Rectal smooth muscle tissue (tissue), 1 donor: ENCODE results near the gene CABLES2.
A peak's percentile ranks its signal among the peaks of the same experiment; 100 is the strongest.

Source experiments
- H3K27ac ChIP-seq: one replicate; pipeline ENCODE4 v1.7.0; 2013; ENCODE audit warnings: low read depth, low read length, inconsistent platforms
- H3K27me3 ChIP-seq: one replicate; pipeline ENCODE4 v1.7.0; 2013; ENCODE audit warnings: low read length; ENCODE audit not compliant: control insufficient read depth, insufficient read depth
- H3K36me3 ChIP-seq: one replicate; pipeline ENCODE4 v1.7.0; 2013; ENCODE audit warnings: low read length; ENCODE audit not compliant: control insufficient read depth, insufficient read depth
- H3K4me1 ChIP-seq: one replicate; pipeline ENCODE4 v1.7.0; 2013; ENCODE audit warnings: low read length; ENCODE audit not compliant: control insufficient read depth, insufficient read depth
- H3K4me3 ChIP-seq: one replicate; pipeline ENCODE4 v1.7.0; 2013; ENCODE audit warnings: low read length
- H3K9ac ChIP-seq: one replicate; pipeline ENCODE4 v1.7.0; 2013; ENCODE audit warnings: low read length

The CABLES2 gene

DNA sequence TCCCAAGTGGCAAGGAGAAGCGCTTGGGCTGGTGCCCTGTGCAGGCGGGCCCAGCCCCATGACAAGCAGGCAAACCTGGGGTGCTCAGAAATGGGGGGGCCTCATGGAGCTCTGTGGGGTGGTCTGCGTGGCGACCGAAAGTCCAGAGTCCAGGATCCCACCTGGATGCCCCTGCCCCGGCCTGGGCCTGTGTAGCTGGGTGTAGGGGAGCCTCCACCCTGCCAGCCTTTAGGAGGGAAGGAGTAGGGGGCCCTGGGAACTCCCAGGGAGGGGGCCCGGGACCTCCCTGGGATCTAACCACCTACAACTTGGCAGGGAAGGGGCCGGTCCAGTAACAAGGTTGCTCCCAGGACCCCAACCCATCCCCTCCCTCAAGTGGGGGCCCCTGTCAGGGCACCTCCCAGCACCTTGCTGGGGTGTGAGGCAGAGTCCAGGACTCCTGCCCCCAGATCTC, 35.5 kb downstream of the CABLES2 start:
- peak overlapping the region; percentile 96 for H3K27ac ChIP-seq
- H3K27me3 ChIP-seq, result peaks cover 10% of the 10 kb centered on the region
- H3K4me1 ChIP-seq, result peaks cover 67% of the 10 kb centered on the region
- peak overlapping the region; percentile 40 for H3K9ac ChIP-seq
- no peak overlapping the region for H3K4me3 ChIP-seq
- no peaks in the 10 kb centered on the region for H3K36me3 ChIP-seq

DNA sequence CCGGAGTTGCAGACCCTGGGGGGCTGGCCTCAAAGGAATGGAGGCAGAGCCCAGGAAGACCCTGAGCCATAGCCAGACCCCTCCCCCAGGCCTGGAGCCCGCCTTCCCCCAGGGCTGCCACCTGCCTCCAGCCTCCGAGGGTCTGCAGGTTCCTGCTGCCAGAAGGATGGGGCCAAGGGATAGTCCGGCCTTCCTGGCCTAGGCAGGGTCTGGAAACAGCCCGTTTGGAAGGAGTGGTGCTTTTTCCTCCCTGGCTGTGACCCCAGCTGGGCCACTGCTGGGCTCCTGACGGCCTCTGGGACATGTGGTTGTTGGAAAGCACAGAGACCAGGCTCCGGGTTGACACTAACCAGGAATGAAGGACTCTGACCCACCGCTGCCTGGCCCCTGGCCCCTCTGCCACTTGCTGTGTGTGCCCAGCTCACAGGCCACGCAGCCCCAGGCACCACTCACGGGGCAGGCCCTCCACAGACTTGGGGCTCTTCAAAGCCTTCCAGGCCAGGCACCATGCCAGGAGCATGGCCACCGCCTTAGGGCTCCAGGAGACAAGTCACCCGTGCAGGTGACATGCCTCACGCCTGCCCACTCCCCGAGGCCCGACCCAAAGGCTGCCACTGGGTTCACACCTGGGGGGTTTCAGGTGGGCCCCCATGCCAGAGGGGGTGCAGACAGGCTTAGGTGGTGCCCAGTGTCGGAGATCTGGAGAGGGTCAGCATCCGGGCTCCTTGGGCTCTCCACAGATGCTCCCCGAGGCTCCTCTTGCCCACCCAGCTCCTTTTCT, 36.1 kb downstream of the CABLES2 start:
- Histone ChIP-seq H3K4me3 (no peak overlapping the region), H3K27ac (peak overlapping the region; percentile 96), H3K27me3 (peaks cover 10% of the 10 kb centered on the region), H3K9ac (peak overlapping the region; percentile 21), H3K36me3 (no peaks in the 10 kb centered on the region), H3K4me1 (peaks cover 61% of the 10 kb centered on the region)

DNA sequence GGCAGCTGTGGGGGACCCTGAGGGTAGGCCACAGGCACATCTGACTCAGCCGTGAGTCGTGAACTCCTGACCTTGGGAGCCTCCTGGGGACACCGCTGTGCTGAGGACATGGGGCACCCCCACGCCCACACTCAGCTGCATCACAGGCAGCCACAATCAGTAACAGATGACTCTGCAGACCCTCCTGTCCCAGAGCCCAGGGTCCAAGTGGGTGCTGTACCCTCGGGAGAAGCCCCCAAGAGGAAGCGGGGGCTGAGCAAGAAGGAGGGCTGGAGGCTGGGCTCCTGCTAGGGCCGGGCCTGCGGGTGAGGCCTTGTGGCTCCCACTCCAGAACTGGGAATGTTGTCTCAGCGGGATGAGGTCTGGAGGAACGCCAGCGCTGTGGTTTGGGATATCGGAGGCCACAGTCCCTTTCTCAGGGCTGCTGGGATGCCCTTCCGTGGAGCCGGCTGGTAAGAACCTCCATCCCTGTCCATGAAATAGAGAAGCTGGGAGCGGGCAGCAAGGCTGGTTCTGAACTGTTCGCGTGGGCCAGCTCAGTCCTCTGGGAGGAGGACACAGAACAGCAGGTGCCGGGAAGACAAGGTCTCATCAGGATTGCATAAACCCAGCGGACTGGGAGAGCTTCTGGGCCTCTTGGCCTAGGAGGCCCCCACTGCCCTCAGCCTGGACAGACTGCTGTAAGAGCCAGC, 36.8 kb downstream of the CABLES2 start:
- Histone ChIP-seq H3K36me3 (no peaks in the 10 kb centered on the region), H3K27ac (peak overlapping the region; percentile 96), H3K9ac (peak overlapping the region; percentile 45), H3K4me3 (no peak overlapping the region), H3K27me3 (peaks cover 10% of the 10 kb centered on the region), H3K4me1 (peaks cover 65% of the 10 kb centered on the region)

DNA sequence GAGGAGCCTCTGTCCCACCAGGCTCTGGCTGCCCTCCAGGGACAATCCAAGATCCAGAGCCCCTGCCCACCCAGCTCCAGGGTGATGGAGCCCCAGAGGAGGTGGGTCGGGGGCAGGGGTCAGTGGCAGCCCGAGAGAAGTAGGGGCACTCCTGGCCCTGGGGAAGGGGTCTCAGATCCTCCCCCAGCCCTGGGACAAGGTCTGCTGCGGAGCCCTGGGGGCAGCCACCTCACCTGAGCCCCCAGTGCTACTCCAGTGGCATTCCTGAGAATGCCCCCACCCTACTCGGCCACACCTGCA, 37.3 kb downstream of the CABLES2 start:
- Histone ChIP-seq H3K36me3 (no peaks in the 10 kb centered on the region), H3K4me1 (peaks cover 63% of the 10 kb centered on the region), H3K27ac (peak overlapping the region; percentile 96), H3K27me3 (peaks cover 10% of the 10 kb centered on the region), H3K9ac (no peak overlapping the region), H3K4me3 (no peak overlapping the region)

DNA sequence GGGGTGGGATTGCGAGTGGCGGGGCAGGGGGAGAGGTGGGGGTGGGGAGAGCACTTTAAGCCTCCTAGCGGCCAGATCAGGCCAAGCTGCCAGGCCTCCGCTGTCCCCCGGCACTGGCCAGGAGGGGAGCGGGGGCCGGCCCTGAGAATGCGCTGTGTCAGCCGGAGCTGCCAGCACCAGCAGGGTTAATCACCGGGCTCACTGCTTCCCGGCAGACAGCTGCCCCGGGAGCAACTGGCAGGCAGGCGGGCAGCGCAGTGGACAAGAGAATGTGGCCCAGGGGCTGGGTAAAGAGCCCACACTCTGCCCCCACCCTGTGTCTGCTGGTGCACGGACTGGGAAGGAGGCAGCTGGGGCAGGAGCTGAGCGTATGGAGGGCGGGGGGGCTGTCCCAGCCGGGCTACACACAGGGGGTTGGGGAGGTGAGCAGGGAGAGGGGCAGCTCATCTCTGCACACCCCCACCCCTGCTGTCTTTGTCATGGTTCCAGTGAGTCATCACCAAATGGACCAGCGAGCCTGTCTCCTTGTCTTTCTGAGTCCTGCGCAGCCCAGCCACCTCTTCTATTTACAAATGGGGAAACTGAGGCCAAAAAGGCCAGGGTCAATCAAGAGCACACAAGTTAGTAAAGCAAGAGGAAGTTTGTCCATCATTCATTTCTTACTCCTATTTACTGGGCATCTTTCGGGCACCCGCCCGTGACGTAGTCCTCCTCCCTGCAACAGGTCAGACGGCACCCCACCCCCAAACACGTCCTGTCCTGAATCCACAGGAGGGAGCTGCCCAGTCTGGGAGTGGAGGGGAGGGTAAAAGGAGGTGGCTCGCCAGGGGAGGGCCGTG, 37.9 kb downstream of the CABLES2 start:
- Histone ChIP-seq H3K4me3 (peak overlapping the region; percentile 65), H3K4me1 (peaks cover 63% of the 10 kb centered on the region), H3K9ac (no peak overlapping the region), H3K27ac (peak overlapping the region; percentile 96), H3K36me3 (no peaks in the 10 kb centered on the region), H3K27me3 (peaks cover 10% of the 10 kb centered on the region)

DNA sequence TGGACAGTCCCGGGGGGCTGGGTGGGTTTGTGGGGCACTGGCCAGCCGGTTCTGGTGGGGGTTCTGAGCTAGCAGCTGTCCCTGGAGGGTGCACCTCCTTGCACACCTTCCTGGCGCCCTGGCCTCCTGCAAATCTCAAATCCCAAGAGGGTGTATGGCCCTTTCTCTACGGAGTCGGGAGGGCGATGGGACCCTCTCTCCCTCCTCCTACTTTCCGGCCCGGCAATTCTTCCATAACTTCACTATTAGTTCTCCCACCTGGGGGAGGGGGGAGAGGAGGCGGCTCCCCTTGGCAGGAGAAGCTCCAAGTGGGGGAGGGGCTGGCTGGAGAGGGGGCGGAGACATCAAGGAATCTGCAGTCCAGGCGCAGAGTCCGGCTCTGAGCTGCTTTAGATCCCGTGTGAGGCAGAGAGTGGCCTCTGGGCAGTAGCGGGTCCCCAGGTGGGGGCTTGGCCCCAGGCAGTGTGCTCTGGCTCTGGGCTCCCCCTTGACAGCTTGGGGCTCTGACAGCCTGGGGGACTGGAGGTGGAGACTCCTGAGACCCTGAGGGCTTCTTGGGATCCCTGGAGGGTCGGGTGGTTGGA, 38.6 kb downstream of the CABLES2 start:
- Histone ChIP-seq H3K27ac (peak overlapping the region; percentile 96), H3K36me3 (no peaks in the 10 kb centered on the region), H3K27me3 (peaks cover 7% of the 10 kb centered on the region), H3K4me1 (peaks cover 66% of the 10 kb centered on the region), H3K9ac (peak overlapping the region; percentile 8), H3K4me3 (peak overlapping the region; percentile 65)

DNA sequence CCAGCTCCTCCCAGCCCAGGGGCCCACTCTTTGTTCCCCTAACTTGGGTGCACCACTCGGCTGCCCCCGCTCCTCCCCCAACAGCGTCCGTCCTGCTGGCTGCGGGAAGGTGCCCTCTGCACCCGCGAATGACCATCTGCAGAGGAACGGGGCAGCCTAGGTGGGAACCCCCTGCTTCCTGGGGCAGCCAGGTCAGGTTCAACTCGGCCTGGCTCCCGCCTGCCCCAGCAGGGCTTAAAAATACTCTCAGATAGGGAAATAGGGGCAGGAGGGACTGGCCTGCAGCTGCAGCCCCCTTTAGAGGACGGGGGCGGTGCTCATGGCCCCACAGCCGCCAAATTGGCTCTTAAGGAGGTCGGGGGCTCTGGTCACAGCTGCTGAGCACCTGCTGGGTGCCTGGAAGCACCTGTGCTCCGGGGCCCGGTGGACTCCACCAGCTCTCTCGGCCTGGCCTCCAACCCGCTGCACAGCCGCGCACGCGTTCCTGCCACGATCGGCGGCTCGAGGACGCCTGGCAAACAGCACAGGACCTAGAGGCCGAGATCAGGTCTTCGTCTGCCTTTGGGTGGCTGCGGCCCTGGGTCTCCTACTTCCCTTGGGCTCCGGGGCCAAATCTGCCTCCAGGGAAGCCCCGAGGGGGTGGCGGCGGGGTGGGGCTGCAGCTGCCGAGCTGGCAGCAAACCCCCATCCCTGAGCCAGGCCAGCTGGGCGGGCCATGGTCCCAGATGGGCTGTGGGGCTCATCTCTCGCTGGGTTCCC, 39.3 kb downstream of the CABLES2 start:
- Histone ChIP-seq H3K4me3 (peak overlapping the region; percentile 65), H3K4me1 (peaks cover 71% of the 10 kb centered on the region), H3K36me3 (no peaks in the 10 kb centered on the region), H3K9ac (no peak overlapping the region), H3K27ac (peak overlapping the region; percentile 96), H3K27me3 (peaks cover 7% of the 10 kb centered on the region)

DNA sequence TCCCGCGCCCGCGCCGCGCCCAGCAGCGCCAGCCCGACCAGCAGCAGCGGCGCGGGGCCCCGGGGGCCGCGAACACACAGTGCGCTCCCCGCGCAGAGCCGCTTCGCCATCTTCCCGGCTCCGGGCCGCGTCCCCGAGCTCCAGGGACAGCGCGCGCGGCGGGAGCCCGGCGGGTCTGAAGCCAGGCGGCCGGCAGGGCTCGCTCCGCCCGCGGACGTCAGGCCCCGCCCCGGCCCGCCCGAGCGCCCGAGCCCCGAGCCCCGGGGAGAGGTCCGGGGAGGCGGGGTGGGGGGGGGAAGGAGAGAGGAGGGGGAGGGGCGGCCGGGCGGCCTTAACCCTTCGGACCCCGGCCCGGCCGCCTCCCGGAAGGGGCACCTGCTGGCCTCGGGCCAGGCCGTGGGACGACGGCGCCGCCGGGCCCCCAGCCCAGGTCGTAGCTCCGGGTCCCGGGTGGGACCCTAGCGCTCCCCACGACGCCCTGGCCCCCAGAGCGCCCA, 39.9 kb downstream of the CABLES2 start, which contains the start of gene LAMA5:
Gene LAMA5, minus strand, starts transcription at position 177 of the 497 bp plus-strand sequence. Its CDS starts 67 bp downstream, at position 110.
- peaks cover 71% of the 10 kb centered on the region for H3K4me1 ChIP-seq
- peak within 1 kb of the TSS; percentile 73 for H3K4me3 ChIP-seq
- H3K27me3 ChIP-seq, result peaks cover 7% of the 10 kb centered on the region
- H3K9ac ChIP-seq, result peak within 1 kb of the TSS; percentile 21
- peak within 1 kb of the TSS; percentile 96 for H3K27ac ChIP-seq
- H3K36me3 ChIP-seq, result peaks cover under 1% of the 10 kb centered on the region

DNA sequence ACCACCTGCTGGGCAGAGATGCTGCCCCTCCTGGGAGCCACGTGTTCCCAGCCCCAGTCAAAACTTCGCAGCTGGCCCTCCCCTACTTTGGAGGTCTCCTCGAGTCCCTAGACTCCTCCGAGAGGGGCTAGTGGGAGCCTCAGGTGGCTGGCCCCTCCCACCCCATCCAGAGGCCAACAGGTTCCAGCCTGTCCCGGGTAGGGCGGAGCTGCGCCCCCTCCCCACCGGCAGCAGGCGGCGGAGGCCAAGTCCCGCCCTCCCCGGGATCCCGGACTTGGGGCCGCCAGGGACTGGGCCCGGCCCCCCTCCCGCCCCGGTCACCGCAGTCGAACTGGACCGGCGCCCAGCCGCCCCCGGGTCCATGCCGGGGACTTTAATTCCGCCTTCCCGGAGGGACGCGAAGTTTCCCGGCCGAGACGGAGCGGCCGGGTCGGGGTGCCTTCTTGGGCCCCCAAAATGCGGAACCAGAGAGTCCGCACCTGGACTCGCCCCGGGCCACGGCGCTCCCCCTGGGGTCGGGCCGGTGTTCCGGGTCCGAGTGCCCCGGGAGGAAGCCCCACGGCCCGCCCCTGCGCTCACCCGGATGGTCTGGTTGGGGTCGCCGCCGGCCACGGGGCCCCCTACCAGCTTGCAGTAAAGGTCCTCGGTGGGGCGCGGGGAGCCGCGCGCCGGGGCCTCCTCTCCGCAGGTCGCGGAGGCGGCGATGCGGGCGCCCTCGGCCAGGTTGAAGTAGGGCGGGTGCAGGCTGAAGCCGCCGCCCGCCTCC, 40.5 kb downstream of the CABLES2 start:
- H3K27ac ChIP-seq, result peak overlapping the region; percentile 92
- H3K36me3 ChIP-seq, result peaks cover 4% of the 10 kb centered on the region
- H3K27me3 ChIP-seq, result peaks cover 7% of the 10 kb centered on the region
- H3K4me1 ChIP-seq, result peaks cover 71% of the 10 kb centered on the region
- peak overlapping the region; percentile 73 for H3K4me3 ChIP-seq
- peak overlapping the region; percentile 21 for H3K9ac ChIP-seq

DNA sequence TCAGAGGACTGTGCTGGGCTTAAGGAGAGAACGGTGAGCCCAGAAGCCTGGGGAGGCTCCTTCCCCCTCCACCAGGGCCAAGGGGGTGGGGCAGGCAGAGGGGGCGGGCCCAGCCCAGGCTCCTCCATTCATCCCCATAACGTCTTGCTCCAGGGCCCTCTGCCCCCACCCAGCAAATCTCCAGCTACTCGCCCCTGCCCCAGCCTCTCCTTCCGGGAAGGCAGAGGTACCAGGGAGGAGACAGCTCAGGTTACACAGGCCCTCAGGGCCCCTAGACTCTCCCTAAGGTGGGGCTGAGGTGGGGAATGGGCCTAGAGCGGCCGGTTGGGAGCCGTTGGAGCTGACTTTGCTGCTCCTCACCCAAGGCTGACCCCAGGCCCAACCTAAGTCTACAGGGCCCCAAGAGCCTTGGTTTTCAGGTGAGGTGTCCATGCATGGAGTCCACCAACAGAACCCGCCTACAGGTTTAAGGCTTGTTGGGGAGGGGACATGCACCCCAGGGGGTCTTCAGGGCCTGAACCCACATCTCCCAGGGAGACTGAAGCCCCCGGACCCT, 41.2 kb downstream of the CABLES2 start:
- Histone ChIP-seq H3K36me3 (peaks cover 4% of the 10 kb centered on the region), H3K4me1 (peaks cover 73% of the 10 kb centered on the region), H3K27ac (peak overlapping the region; percentile 92), H3K9ac (no peak overlapping the region), H3K4me3 (peak overlapping the region; percentile 73), H3K27me3 (peaks cover 7% of the 10 kb centered on the region)
